ENCODE results near the gene MAML3. TPM values are rescaled to one million over a fixed set of nuclear protein-coding genes. Genes with fewer than 3 reads are reported as not detected.

MAML3 gene
- total RNA-seq, 1 donor, result 6.5 TPM

DNA sequence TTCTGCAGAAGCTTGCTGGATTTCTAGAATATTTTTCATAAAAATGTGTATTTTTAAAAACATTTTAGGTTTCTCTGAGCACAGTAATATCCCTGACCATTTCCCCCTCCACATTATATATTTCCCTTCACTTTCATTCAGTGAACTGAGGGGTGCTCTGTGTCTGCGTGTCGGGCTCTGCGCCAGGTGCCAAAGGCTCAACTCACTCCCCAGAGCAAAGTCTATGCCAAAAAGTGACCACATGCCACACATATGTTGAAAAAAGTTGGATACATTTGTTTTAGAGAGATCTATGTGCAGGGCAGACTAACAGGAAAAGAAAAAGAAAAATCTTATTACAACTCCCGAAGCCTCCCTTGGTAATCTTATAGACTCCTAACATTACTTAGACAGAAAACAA, 254.6 kb downstream of the MAML3 start:
- DNase-seq (ENCODE audit: low read depth), result no peak
- no peak overlapping the region for H3K4me3 ChIP-seq (ENCODE audit: low read depth, low read length)
- TF ChIP-seq CTCF (IDR thresholded peaks at IDR 0.05; ENCODE audit: insufficient read depth, low read depth, low read length), result no peak

DNA sequence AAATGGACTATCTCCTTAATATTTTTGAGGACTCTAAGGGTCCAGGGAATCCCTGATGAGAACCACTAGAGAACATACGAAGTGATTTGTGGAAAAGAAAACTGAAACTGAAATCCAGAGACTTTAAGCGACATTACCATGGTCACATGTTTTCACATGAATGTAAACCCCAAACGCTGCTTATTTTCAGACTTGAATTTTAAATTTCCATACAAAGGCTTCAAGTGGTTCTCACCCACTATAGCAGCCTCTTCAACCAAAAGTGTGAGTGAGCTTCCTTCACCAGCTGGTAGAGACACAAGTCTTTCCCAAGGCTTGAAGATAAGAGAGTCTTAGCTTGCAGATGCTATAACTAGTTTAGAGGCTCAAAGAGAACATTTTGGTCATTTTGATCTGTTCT, 255.7 kb downstream of the MAML3 start:
- H3K4me3 ChIP-seq (ENCODE audit: low read depth, low read length), result no peak overlapping the region
- TF ChIP-seq CTCF (IDR thresholded peaks at IDR 0.05; ENCODE audit: insufficient read depth, low read depth, low read length), result no peak
- no peak for DNase-seq (ENCODE audit: low read depth)

GRCh38 chr4:139896091-139896604, 257.8 kb downstream of the MAML3 start:
- DNase-seq (ENCODE audit: low read depth), result no peak
- no peak for TF ChIP-seq CTCF (IDR thresholded peaks at IDR 0.05; ENCODE audit: insufficient read depth, low read depth, low read length)
- no peak overlapping the region for H3K4me3 ChIP-seq (ENCODE audit: low read depth, low read length)

DNA sequence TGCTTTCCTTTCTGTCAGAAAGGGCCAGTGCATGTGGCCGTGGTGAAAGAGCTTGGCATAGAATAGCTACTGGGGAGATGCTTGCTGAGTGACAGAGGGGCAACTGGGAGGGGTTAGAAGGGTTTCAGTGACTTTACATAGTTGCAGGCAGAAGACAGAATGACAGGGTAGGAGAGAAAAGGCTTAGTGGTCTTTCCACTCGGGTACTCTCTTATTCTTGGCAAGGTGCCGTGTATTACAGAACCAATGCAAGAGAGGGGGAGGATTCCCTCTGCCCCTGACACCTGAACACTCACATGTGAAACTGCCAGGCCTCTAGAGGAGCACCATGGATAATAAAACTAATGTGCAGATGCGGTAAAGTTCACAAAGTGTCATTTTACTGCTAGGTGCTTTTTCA, 260.2 kb downstream of the MAML3 start:
- H3K4me3 ChIP-seq (ENCODE audit: low read depth, low read length), result no peak overlapping the region
- no peak for DNase-seq (ENCODE audit: low read depth)
- no peak for TF ChIP-seq CTCF (IDR thresholded peaks at IDR 0.05; ENCODE audit: insufficient read depth, low read depth, low read length)

DNA sequence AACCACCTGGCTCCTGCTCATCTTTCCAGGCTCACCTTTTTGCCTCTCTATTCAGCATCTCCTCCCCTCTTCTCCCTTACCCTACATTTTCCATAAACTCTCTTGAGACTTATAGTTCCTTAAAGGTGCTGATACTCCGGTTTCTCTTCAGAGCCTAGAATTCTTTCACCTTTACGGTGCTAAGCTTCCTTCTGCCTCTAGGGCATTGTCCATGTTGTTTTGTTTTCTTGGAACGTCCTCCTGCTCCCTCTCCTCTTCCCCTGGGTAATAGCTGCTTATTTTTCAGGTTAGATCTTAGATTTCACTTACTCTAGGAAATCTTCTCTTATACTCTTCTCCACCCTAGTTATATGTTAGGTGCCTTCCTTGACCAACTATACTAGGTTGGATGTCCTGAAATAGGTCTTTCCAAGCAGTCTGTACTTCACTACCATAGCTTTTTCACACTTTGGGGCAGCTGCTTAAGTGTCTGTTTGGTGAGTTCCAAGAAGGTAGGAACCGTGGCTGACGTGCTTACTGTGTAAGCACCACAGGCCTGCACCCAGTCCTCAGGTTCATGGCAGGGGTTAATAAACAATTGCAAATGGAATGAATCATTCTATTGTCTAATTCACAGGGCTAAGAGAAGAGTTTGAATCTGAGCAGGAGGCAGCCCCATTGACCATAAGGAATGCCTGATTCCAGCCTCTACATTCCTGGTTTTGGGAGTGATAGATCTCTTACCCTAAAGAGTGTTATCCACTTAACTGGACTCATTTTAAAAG, 260.8 kb downstream of the MAML3 start:
- H3K4me3 ChIP-seq (ENCODE audit: low read depth, low read length), result no peak overlapping the region
- no peak for TF ChIP-seq CTCF (IDR thresholded peaks at IDR 0.05; ENCODE audit: insufficient read depth, low read depth, low read length)
- DNase-seq (ENCODE audit: low read depth), result no peak

- DNase-seq (ENCODE audit: low read depth), result peak; percentile 29
- no peak for TF ChIP-seq CTCF (IDR thresholded peaks at IDR 0.05; ENCODE audit: insufficient read depth, low read depth, low read length)
- no peak overlapping the region for H3K4me3 ChIP-seq (ENCODE audit: low read depth, low read length)
Measured at GRCh38 chr4:139890816-139891215, 263.2 kb downstream of the MAML3 start.

DNA sequence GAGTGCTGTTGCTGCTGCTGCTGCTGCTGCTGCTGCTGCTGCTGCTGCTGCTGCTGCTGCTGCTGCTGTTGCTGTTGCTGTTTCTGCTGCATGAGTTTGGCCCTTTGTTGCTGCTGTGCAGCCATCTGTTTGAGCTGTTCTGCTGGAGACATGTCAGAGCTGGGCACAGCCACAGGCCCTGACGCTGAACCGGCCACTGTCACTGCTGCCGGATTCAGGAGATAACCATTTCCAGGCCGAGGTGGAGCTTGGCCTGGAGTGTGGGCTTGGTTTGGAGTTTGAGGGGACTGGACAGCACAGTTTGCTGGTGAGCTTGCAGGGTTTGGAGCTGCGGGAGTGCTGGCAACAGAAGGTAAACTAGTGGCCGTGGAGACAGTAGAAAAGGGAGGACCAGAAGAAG, 264.1 kb downstream of the MAML3 start:
- no peak for DNase-seq (ENCODE audit: low read depth)
- H3K4me3 ChIP-seq (ENCODE audit: low read depth, low read length), result no peak overlapping the region
- no peak for TF ChIP-seq CTCF (IDR thresholded peaks at IDR 0.05; ENCODE audit: insufficient read depth, low read depth, low read length)

Measured in fibroblast of villous mesenchyme (primary cell).